ENCODE measurements around the gene PCDHGB5. TPM values are rescaled to one million over a fixed set of nuclear protein-coding genes. Genes with fewer than 3 reads are reported as not detected.
A peak's percentile ranks its signal among the peaks of the same experiment; 100 is the strongest.

Gene PCDHGB5
- total and polyA plus RNA-seq, 4 donors, result 1.2 to 14.3 (median 6.3) TPM

GRCh38 chr5:141362719-141363118, 35.0 kb upstream of the PCDHGB5 start:
- no peak overlapping the region for H3K4me3 ChIP-seq
- TF ChIP-seq, protein P1, sequence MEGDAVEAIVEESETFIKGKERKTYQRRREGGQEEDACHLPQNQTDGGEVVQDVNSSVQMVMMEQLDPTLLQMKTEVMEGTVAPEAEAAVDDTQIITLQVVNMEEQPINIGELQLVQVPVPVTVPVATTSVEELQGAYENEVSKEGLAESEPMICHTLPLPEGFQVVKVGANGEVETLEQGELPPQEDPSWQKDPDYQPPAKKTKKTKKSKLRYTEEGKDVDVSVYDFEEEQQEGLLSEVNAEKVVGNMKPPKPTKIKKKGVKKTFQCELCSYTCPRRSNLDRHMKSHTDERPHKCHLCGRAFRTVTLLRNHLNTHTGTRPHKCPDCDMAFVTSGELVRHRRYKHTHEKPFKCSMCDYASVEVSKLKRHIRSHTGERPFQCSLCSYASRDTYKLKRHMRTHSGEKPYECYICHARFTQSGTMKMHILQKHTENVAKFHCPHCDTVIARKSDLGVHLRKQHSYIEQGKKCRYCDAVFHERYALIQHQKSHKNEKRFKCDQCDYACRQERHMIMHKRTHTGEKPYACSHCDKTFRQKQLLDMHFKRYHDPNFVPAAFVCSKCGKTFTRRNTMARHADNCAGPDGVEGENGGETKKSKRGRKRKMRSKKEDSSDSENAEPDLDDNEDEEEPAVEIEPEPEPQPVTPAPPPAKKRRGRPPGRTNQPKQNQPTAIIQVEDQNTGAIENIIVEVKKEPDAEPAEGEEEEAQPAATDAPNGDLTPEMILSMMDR (IDR thresholded peaks at IDR 0.05; ENCODE audit: control extremely low read depth, extremely low read depth), result no peak
- peaks cover 0 to 3% (median 0%) of the 10 kb centered on the region in 4 donors for H3K36me3 ChIP-seq (ENCODE audit: control insufficient read depth in 4 of 4, insufficient read depth in 4 of 4, low read length in 4 of 4)
- H3K9me3 ChIP-seq (ENCODE audit: control insufficient read depth in 4 of 4, insufficient read depth in 3 of 4, low read length in 3 of 4), result peaks cover 3 to 50% (median 26%) of the 10 kb centered on the region in 4 donors
- peaks cover 0 to 2% (median 0%) of the 10 kb centered on the region in 5 donors for H3K4me1 ChIP-seq (ENCODE audit: control insufficient read depth in 5 of 5, insufficient read depth in 5 of 5, low read length in 5 of 5)
- H3K27ac ChIP-seq (ENCODE audit: low read depth in 1 of 2, low read length in 1 of 2), result no peak overlapping the region
- ATAC-seq (ENCODE audit: insufficient read depth, low FRiP score) (no peak), DNase-seq (no peak)
- H3K27me3 ChIP-seq (ENCODE audit: control insufficient read depth in 3 of 3, insufficient read depth in 3 of 3, low read length in 2 of 3), result peaks cover 0 to 6% (median 5%) of the 10 kb centered on the region in 3 donors
- no peak overlapping the region for H3K9ac ChIP-seq (ENCODE audit: insufficient read depth in 1 of 2, low read length in 2 of 2)

DNA sequence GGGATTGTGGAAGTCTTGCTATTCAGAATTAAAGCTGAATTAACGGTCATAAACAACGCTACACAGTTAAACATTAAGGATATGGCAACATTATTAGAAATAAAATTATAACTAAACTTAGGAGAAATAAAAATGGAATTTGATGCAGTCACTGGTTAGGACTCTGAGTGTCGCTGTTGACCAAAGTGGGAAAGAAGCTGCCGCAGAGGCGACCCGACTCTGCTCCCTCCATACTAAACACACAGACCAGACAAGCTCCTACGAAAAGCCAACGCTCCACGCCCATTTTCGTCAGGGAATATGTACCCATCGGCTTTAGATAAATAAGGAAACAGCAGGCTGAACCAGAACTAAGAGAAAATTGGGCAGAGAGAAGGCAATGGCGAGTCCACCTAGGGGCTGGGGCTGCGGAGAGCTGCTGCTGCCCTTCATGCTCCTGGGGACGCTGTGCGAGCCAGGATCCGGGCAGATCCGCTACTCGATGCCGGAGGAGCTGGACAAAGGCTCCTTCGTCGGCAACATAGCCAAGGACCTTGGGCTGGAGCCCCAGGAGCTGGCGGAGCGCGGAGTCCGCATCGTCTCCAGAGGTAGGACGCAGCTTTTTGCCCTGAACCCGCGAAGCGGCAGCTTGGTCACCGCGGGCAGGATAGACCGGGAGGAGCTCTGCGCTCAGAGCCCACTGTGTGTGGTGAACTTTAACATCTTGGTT, 33.6 kb upstream of the PCDHGB5 start, which contains the start of gene PCDHGA5:
Gene PCDHGA5 (plus strand): TSS at position 211 of the 709 bp plus-strand sequence. CDS start 169 bp downstream, at position 380.
- TF ChIP-seq, protein P1 (IDR thresholded peaks at IDR 0.05; ENCODE audit: control extremely low read depth, extremely low read depth), result no peak
- H3K27ac ChIP-seq (ENCODE audit: low read depth in 1 of 2, low read length in 1 of 2), result no peak within 1 kb of the TSS
- DNase-seq, result peak in 2 of 3 donors; percentile 24 to 25
- no peak within 1 kb of the TSS for H3K4me3 ChIP-seq
- no peak for ATAC-seq (ENCODE audit: insufficient read depth, low FRiP score)
- H3K4me1 ChIP-seq (ENCODE audit: control insufficient read depth in 5 of 5, insufficient read depth in 5 of 5, low read length in 5 of 5), result peaks cover 0 to 2% (median 0%) of the 10 kb centered on the region in 5 donors
- H3K9ac ChIP-seq (ENCODE audit: insufficient read depth in 1 of 2, low read length in 2 of 2), result no peak within 1 kb of the TSS
- peaks cover 0 to 48% (median 23%) of the 10 kb centered on the region in 4 donors for H3K9me3 ChIP-seq (ENCODE audit: control insufficient read depth in 4 of 4, insufficient read depth in 3 of 4, low read length in 3 of 4)
- H3K27me3 ChIP-seq (ENCODE audit: control insufficient read depth in 3 of 3, insufficient read depth in 3 of 3, low read length in 2 of 3), result peaks cover 0 to 6% (median 5%) of the 10 kb centered on the region in 3 donors
- WGBS, 2 donors, result 15 to 16% methylated on average over 34 of the region's 34 CpGs
- H3K36me3 ChIP-seq (ENCODE audit: control insufficient read depth in 4 of 4, insufficient read depth in 4 of 4, low read length in 4 of 4), result peaks cover 0 to 3% (median 0%) of the 10 kb centered on the region in 4 donors

- Histone ChIP-seq H3K4me1 (ENCODE audit: control insufficient read depth in 5 of 5, insufficient read depth in 5 of 5, low read length in 5 of 5) (peaks cover 0 to 2% (median 0%) of the 10 kb centered on the region in 5 donors), H3K27me3 (ENCODE audit: control insufficient read depth in 3 of 3, insufficient read depth in 3 of 3, low read length in 2 of 3) (peaks cover 0 to 6% (median 5%) of the 10 kb centered on the region in 3 donors), H3K36me3 (ENCODE audit: control insufficient read depth in 4 of 4, insufficient read depth in 4 of 4, low read length in 4 of 4) (no peaks in the 10 kb centered on the region), H3K4me3 (no peak overlapping the region), H3K9me3 (ENCODE audit: control insufficient read depth in 4 of 4, insufficient read depth in 3 of 4, low read length in 3 of 4) (peaks cover 0 to 49% (median 23%) of the 10 kb centered on the region in 4 donors), H3K9ac (ENCODE audit: insufficient read depth in 1 of 2, low read length in 2 of 2) (no peak overlapping the region), H3K27ac (ENCODE audit: low read depth in 1 of 2, low read length in 1 of 2) (no peak overlapping the region)
- TF ChIP-seq, protein P1 (IDR thresholded peaks at IDR 0.05; ENCODE audit: control extremely low read depth, extremely low read depth), result no peak
- 32 to 34% methylated on average over 46 of the region's 46 CpGs for WGBS, 2 donors
- ATAC-seq (ENCODE audit: insufficient read depth, low FRiP score), result no peak
- no peak for DNase-seq
Measured at GRCh38 chr5:141366016-141366896, 31.5 kb upstream of the PCDHGB5 start.
